Activated B cell treated with CpG ODN at 0.5 μM for 24 hours (primary cell): ENCODE measurements around the gene ORC4. TPM values are rescaled to one million over a fixed set of nuclear protein-coding genes. Genes with fewer than 3 reads are reported as not detected.

Experiments used
- ATAC-seq: fragments of 200-7000 bp; cut with Tn5 transposase; one replicate; pipeline ENCODE4 v1.10.0; 2021; ENCODE audit warnings: low read depth, mild to moderate bottlenecking, moderate library complexity
- CTCF ChIA-PET: fragments of 350-600 bp; sonication (Branson Sonifier 250); formaldehyde crosslinking; loops from one replicate; lab custom pipeline; 2021; ENCODE audit warnings: antibody characterized with exemption; lab: Charles Lee
- POLR2A ChIA-PET: fragments of 350-600 bp; sonication (Branson Sonifier 250); formaldehyde crosslinking; loops from one replicate; lab custom pipeline; 2021; ENCODE audit warnings: antibody characterized with exemption; lab: Charles Lee
- DNase-seq: peaks from one replicate; pipeline ENCODE4 v3.0.0; 2022
- H3K27ac Mint-ChIP-seq: one replicate; pipeline ENCODE4 v1.8.0; 2020; ENCODE audit warnings: mixed read lengths
- H3K27me3 Mint-ChIP-seq: one replicate; pipeline ENCODE4 v1.8.0; 2021; ENCODE audit warnings: mixed read lengths
- H3K36me3 Mint-ChIP-seq: one replicate; pipeline ENCODE4 v1.8.0; 2021; ENCODE audit warnings: low read depth, mixed read lengths
- H3K4me1 Mint-ChIP-seq: one replicate; pipeline ENCODE4 v1.8.0; 2021; ENCODE audit warnings: mixed read lengths
- H3K4me3 Mint-ChIP-seq: one replicate; pipeline ENCODE4 v1.8.0; 2020; ENCODE audit warnings: mild to moderate bottlenecking, mixed read lengths
- H3K9me3 Mint-ChIP-seq: one replicate; pipeline ENCODE4 v1.8.0; 2020; ENCODE audit warnings: mixed read lengths
- intact Hi-C: fragments of 100-400 bp; cut with micrococcal nuclease; formaldehyde crosslinking; loops from one replicate; pipeline ENCODE4 v1.15.1; 2024
- total RNA-seq: library from RNA; stranded (reverse); gene quantifications from 2 replicates; pipeline ENCODE4 v1.2.3, GENCODE V29; 2022
- TF ChIP-seq, protein P1 (sequence below): fragments of 200-600 bp; IDR thresholded peaks from one replicate; pipeline ENCODE4 v1.8.0; 2022; ENCODE audit warnings: antibody characterized with exemption, mild to moderate bottlenecking

Gene ORC4
- total RNA-seq, 1 donor from 2014 or later = 30.7 TPM

DNA sequence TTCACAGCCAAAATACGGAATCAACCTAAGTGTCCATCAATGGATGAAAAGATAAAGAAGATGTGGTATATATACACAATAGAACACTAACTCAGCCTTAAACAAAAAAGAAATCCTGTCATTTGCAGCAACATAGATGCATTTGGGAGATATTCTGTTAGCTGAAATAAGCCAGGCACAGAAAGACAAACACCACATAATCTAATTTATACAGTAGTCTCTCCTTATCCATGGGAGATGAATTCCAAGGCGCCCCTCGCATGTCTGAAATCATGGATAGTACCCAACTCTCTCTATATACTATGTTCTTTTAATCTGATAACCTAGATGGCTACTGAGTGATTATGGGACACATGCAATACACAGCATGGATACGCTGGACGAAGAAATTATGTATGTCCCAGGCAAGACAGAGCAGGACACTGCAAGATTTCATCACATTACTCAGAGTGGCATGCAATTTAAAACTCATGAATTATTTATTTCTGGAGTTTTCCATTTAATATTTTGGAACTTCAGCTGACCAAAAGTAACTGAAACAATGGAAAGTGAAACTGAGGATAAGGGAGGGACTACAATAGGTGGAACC is 39.5 kb downstream of the ORC4 start:
- intact Hi-C loops = no loop called here
- Mint-ChIP-seq H3K4me3 (no peak overlapping the region), H3K36me3 (peaks cover 27% of the 10 kb centered on the region), H3K27ac (no peak overlapping the region), H3K27me3 (no peaks in the 10 kb centered on the region), H3K4me1 (peaks cover 34% of the 10 kb centered on the region), H3K9me3 (no peaks in the 10 kb centered on the region)
- TF ChIP-seq, protein P1, sequence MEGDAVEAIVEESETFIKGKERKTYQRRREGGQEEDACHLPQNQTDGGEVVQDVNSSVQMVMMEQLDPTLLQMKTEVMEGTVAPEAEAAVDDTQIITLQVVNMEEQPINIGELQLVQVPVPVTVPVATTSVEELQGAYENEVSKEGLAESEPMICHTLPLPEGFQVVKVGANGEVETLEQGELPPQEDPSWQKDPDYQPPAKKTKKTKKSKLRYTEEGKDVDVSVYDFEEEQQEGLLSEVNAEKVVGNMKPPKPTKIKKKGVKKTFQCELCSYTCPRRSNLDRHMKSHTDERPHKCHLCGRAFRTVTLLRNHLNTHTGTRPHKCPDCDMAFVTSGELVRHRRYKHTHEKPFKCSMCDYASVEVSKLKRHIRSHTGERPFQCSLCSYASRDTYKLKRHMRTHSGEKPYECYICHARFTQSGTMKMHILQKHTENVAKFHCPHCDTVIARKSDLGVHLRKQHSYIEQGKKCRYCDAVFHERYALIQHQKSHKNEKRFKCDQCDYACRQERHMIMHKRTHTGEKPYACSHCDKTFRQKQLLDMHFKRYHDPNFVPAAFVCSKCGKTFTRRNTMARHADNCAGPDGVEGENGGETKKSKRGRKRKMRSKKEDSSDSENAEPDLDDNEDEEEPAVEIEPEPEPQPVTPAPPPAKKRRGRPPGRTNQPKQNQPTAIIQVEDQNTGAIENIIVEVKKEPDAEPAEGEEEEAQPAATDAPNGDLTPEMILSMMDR = no peak
- POLR2A ChIA-PET = no interaction called here
- ATAC-seq (no peak), DNase-seq (no peak)
- CTCF ChIA-PET = interaction anchor here (1.2 kb wide), 1 partner anchor 9 kb away, joined by 3 read pairs; no protein-coding TSS in a partner anchor

DNA sequence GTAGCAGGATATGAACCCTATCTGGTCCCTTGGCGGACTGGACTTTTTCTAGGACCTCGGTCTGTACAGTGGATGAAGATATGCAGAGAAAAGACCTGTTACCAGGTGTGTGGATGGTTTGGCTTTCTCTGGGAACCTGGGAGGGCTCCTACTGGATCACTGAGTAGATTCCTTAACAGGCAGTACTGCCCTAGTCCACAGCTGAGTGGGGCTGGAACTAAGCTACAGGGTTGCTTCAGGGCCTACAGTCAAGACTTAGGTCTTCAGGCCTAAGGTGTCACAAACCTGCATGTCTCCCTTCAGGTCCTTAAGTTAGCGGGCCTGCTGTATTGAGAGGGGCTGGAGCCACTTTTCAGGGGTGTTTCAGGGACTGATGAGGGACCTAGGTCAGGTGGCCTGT is 42.9 kb downstream of the ORC4 start:
- H3K9me3 Mint-ChIP-seq = no peaks in the 10 kb centered on the region
- POLR2A ChIA-PET = interaction anchor here (0.6 kb wide), 1 partner anchor 1101 kb away, joined by 5 read pairs; no protein-coding TSS in a partner anchor
- no peak overlapping the region for H3K4me3 Mint-ChIP-seq
- H3K27me3 Mint-ChIP-seq = no peaks in the 10 kb centered on the region
- peaks cover 18% of the 10 kb centered on the region for H3K4me1 Mint-ChIP-seq
- no peak for DNase-seq
- CTCF ChIA-PET = interaction anchor here (0.6 kb wide), 1 partner anchor 53 kb away, joined by 3 read pairs; no protein-coding TSS in a partner anchor
- TF ChIP-seq, protein P1 = no peak
- no peak for ATAC-seq
- H3K36me3 Mint-ChIP-seq = peaks cover 35% of the 10 kb centered on the region
- no peak overlapping the region for H3K27ac Mint-ChIP-seq
- intact Hi-C loops = no loop called here

DNA sequence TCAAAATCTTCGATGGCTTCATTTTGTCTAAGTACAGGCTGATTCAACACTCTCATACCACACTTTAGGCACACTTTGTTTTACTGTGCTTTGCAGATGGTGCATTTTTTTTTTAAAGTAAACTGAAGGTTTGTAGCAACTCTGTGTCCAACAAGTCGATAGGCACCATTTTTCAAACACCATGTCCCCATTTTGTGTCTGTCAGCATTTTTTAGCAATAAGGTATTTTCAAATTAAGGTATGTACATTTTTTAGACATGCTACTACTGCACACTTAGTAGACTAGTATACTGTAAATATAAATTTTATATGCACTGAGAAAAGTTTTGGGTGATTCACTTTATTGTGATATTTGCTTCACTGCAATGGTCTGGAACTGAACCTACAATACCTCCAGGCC is 44.4 kb downstream of the ORC4 start:
- intact Hi-C loops = no loop called here
- Mint-ChIP-seq H3K27ac (no peak overlapping the region), H3K9me3 (no peaks in the 10 kb centered on the region), H3K4me3 (no peak overlapping the region), H3K27me3 (no peaks in the 10 kb centered on the region), H3K36me3 (peaks cover 41% of the 10 kb centered on the region), H3K4me1 (peaks cover 13% of the 10 kb centered on the region)
- TF ChIP-seq, protein P1 = no peak
- ChIA-PET CTCF (no interaction called here), POLR2A (no interaction called here)
- DNase-seq (no peak), ATAC-seq (no peak)

DNA sequence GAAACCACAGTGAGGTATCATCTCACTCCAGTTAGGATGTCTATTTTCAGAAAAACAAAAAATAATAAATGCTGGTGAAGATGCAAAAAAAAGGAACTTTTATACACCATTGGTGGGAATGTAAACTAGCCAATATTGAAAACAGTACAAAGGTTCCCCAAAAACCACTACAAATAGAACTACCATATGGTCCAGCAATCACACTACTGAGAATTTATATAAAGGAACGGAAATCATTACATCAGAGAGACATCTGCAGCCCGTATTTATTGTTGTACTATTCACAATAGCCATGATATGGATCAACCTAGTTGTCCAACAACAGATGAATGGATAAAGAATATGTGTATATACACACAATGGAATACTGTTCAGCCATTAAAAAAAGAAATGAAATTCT is 52.0 kb downstream of the ORC4 start:
- peaks cover 27% of the 10 kb centered on the region for H3K9me3 Mint-ChIP-seq

DNA sequence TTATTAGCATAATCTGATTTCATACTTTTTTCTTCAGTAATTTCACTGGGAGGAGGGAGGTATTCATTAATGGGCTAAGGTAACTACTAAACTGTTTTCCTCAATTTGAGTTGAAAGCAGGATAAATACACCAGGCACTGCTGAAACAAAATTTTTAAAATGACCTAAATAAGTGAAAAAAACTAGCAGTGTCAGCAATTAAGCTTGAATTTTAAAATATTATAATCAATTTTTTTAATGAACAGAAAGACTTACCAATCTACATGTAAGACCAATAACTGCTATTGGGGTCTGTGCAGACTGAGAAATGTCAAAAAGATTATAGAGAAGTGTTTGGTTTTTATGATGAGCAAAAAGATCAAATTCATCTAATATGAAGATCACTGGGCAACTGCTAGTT is 68.4 kb downstream of the ORC4 start:
- ATAC-seq = no peak
- no peak overlapping the region for H3K27ac Mint-ChIP-seq
- intact Hi-C loops = no loop called here
- H3K4me1 Mint-ChIP-seq = no peaks in the 10 kb centered on the region
- CTCF ChIA-PET = no interaction called here
- H3K9me3 Mint-ChIP-seq = no peaks in the 10 kb centered on the region
- no peaks in the 10 kb centered on the region for H3K27me3 Mint-ChIP-seq
- TF ChIP-seq, protein P1 = no peak
- DNase-seq = no peak
- H3K36me3 Mint-ChIP-seq = peaks cover 46% of the 10 kb centered on the region
- no peak overlapping the region for H3K4me3 Mint-ChIP-seq
- POLR2A ChIA-PET = no interaction called here

More for the DNA sequence above, 52.0 kb downstream of the ORC4 start:
- DNase-seq = no peak
- Mint-ChIP-seq H3K4me1 (peaks cover 17% of the 10 kb centered on the region), H3K4me3 (no peak overlapping the region), H3K27me3 (no peaks in the 10 kb centered on the region), H3K27ac (no peak overlapping the region), H3K36me3 (peaks cover 68% of the 10 kb centered on the region)
- ChIA-PET POLR2A (no interaction called here), CTCF (no interaction called here)
- ATAC-seq = no peak
- intact Hi-C loops = no loop called here
- TF ChIP-seq, protein P1 = no peak
